Mesenchymal stem cell (in vitro differentiated cells and primary cell): ENCODE measurements around the gene KIF24. TPM values are rescaled to one million over a fixed set of nuclear protein-coding genes. Genes with fewer than 3 reads are reported as not detected.

ENCODE experiments used
- DNase-seq: peaks from one replicate; pipeline ENCODE4 v3.0.0-alpha.2; 2013
- H2AFZ ChIP-seq: one replicate; pipeline ENCODE4 v1.6.1; 2013; ENCODE audit warnings: low read depth, mild to moderate bottlenecking, control low read depth, inconsistent platforms, low read length, moderate library complexity
- H2AK5ac ChIP-seq: 2 replicates; pipeline ENCODE4 v1.6.1; 2013; ENCODE audit warnings: low read length, moderate library complexity, mild to moderate bottlenecking, inconsistent platforms; ENCODE audit not compliant: severe bottlenecking
- H2BK120ac ChIP-seq: one replicate; pipeline ENCODE4 v1.6.1; 2013; ENCODE audit warnings: low read depth, mild to moderate bottlenecking, inconsistent platforms, low read length, moderate library complexity
- H2BK12ac ChIP-seq, 2 experiments: one replicate each; pipeline ENCODE4 v1.6.1; 2013; ENCODE audit warnings: inconsistent platforms in 2 of 2, low read length in 2 of 2, mild to moderate bottlenecking in 2 of 2, moderate library complexity in 2 of 2, control low read depth in 1 of 2
- H2BK15ac ChIP-seq: one replicate; pipeline ENCODE4 v1.6.1; 2013; ENCODE audit warnings: mild to moderate bottlenecking, low read depth, inconsistent platforms; ENCODE audit not compliant: poor library complexity, severe bottlenecking
- H2BK5ac ChIP-seq: 2 replicates; pipeline ENCODE4 v1.6.1; 2013; ENCODE audit warnings: low read depth, mild to moderate bottlenecking, low read length, control low read depth, inconsistent platforms; ENCODE audit not compliant: poor library complexity, severe bottlenecking
- H3K14ac ChIP-seq, 2 experiments: one replicate each; pipeline ENCODE4 v1.6.1; 2013; ENCODE audit warnings: inconsistent platforms in 2 of 2, low read length in 2 of 2, control low read depth in 1 of 2, mild to moderate bottlenecking in 1 of 2, moderate library complexity in 1 of 2
- H3K18ac ChIP-seq, 2 experiments: one replicate each; pipeline ENCODE4 v1.6.1; 2013; ENCODE audit warnings: inconsistent platforms in 2 of 2, low read length in 2 of 2, control low read depth in 1 of 2, low read depth in 1 of 2, mild to moderate bottlenecking in 1 of 2
- H3K23ac ChIP-seq, 2 experiments: one replicate each; pipeline ENCODE4 v1.6.1; 2013; ENCODE audit warnings: inconsistent platforms in 2 of 2, low read length in 2 of 2, mild to moderate bottlenecking in 2 of 2, moderate library complexity in 2 of 2, control low read depth in 1 of 2
- H3K27ac ChIP-seq: 2 replicates; pipeline ENCODE4 v1.5.1; 2013; ENCODE audit warnings: mild to moderate bottlenecking, moderate library complexity, low read length, control low read depth, inconsistent platforms; ENCODE audit not compliant: poor library complexity, severe bottlenecking
- H3K27me3 ChIP-seq, 2 experiments: 2 replicates each; pipeline versions ENCODE4 v1.6.1 to v1.7.0; 2013; ENCODE audit warnings: low read length in 2 of 2, mild to moderate bottlenecking in 2 of 2, moderate library complexity in 2 of 2, control low read depth in 1 of 2, inconsistent platforms in 1 of 2; ENCODE audit not compliant: control insufficient read depth in 1 of 2, insufficient read depth in 1 of 2
- H3K36me3 ChIP-seq, 2 experiments: 2 replicates each; pipeline versions ENCODE4 v1.6.1 to v1.7.0; 2013; ENCODE audit warnings: low read length in 2 of 2, control low read depth in 1 of 2, inconsistent platforms in 1 of 2, low read depth in 1 of 2, mild to moderate bottlenecking in 1 of 2; ENCODE audit not compliant: insufficient read depth in 2 of 2, control insufficient read depth in 1 of 2
- H3K4ac ChIP-seq, 2 experiments: one replicate each; pipeline ENCODE4 v1.6.1; 2013; ENCODE audit warnings: inconsistent platforms in 2 of 2, low read length in 2 of 2, mild to moderate bottlenecking in 2 of 2, moderate library complexity in 2 of 2, control low read depth in 1 of 2, low read depth in 1 of 2
- H3K4me1 ChIP-seq: 2 replicates; pipeline ENCODE4 v1.6.1; 2013; ENCODE audit warnings: low read depth, low read length, control low read depth; ENCODE audit not compliant: control insufficient read depth, insufficient read depth
- H3K4me2 ChIP-seq: 2 replicates; pipeline ENCODE4 v1.6.1; 2013; ENCODE audit warnings: low read length, mild to moderate bottlenecking, inconsistent platforms; ENCODE audit not compliant: poor library complexity, severe bottlenecking
- H3K4me3 ChIP-seq, 2 experiments: 2 replicates each; pipeline versions ENCODE4 v1.5.1 to v1.7.0; 2013; ENCODE audit warnings: low read length in 2 of 2, mild to moderate bottlenecking in 2 of 2, control low read depth in 1 of 2, low read depth in 1 of 2; ENCODE audit not compliant: insufficient read depth in 1 of 2
- H3K79me1 ChIP-seq: replicated peaks from 2 replicates; pipeline ENCODE4 v1.6.1; 2013; ENCODE audit warnings: mild to moderate bottlenecking, control low read depth, low read length, inconsistent platforms; ENCODE audit not compliant: poor library complexity, severe bottlenecking
- H3K9ac ChIP-seq: 2 replicates; pipeline ENCODE4 v1.7.0; 2013; ENCODE audit warnings: mild to moderate bottlenecking, low read length, moderate library complexity
- H3K9me3 ChIP-seq: 2 replicates; pipeline ENCODE4 v1.7.0; 2013; ENCODE audit warnings: mild to moderate bottlenecking, low read length; ENCODE audit not compliant: control insufficient read depth
- H4K8ac ChIP-seq: one replicate; pipeline ENCODE4 v1.6.1; 2013; ENCODE audit warnings: inconsistent platforms, mild to moderate bottlenecking, low read length, moderate library complexity
- H4K91ac ChIP-seq: one replicate; pipeline ENCODE4 v1.6.1; 2013; ENCODE audit warnings: mild to moderate bottlenecking, low read length, inconsistent platforms
- WGBS: methylation state at CpG from one replicate; pipeline ENCODE4 v1.1.7; 2013; ENCODE audit warnings: mixed read lengths; 5-methylcytosine and 5-hydroxymethylcytosine counted together
- polyA plus RNA-seq, 2 experiments: library from polyadenylated mRNA; stranded (reverse); fragments of 200-250 nt; gene quantifications; one replicate each; pipeline ENCODE4 v1.2.3, GENCODE V29; 2013

The KIF24 gene
- 0.43 TPM for polyA plus RNA-seq (2013, experiment 1 of 2)
- polyA plus RNA-seq (2013, experiment 2 of 2), result 0.45 TPM

- Histone ChIP-seq H2AK5ac (no peak within 1 kb of the TSS), H3K27ac (peak within 1 kb of the TSS; percentile 85), H4K91ac (peak within 1 kb of the TSS; percentile 5), H3K79me1 (peaks cover 18% of the 10 kb centered on the region), H2BK5ac (no peak within 1 kb of the TSS), H2AFZ (peak within 1 kb of the TSS; percentile 59), H3K14ac (peak within 1 kb of the TSS in 1 of 2 experiments; percentile 94), H3K27me3 (no peaks in the 10 kb centered on the region), H3K23ac (no peak within 1 kb of the TSS), H4K8ac (peak within 1 kb of the TSS; percentile 77), H3K36me3 (no peaks in the 10 kb centered on the region), H3K4me2 (peak within 1 kb of the TSS; percentile 73), H3K4me3 (peak within 1 kb of the TSS; percentile 87 to 96), H2BK120ac (no peak within 1 kb of the TSS), H3K9me3 (no peaks in the 10 kb centered on the region), H3K18ac (peak within 1 kb of the TSS; percentile 73 to 96), H3K4ac (peak within 1 kb of the TSS in 1 of 2 experiments; percentile 94), H3K9ac (peak within 1 kb of the TSS; percentile 99), H2BK15ac (no peak within 1 kb of the TSS), H3K4me1 (no peaks in the 10 kb centered on the region), H2BK12ac (no peak within 1 kb of the TSS)
- DNase-seq, result peak; percentile 100
- WGBS, result under 1% methylated on average over 63 of the region's 64 CpGs
These were observed at the start of gene KIF24, which contains the start of gene NUDT2 for GRCh38 chr9:34328987-34329832. KIF24 (minus strand) TSS chr9:34329268; CDS start chr9:34311346, 17,922 bp downstream. NUDT2 (plus strand) TSS chr9:34329569; CDS start chr9:34339040, 9,471 bp downstream.

GRCh38 chr9:34378376-34379060 is 49.5 kb upstream of the KIF24 start:
- Histone ChIP-seq H2BK15ac (no peak overlapping the region), H2BK12ac (no peak overlapping the region), H3K4me3 (no peak overlapping the region), H2BK5ac (no peak overlapping the region), H3K79me1 (no peaks in the 10 kb centered on the region), H3K18ac (no peak overlapping the region), H3K27me3 (peaks cover 20 to 22% of the 10 kb centered on the region in 2 experiments), H3K4me2 (no peak overlapping the region), H3K36me3 (no peaks in the 10 kb centered on the region), H4K91ac (no peak overlapping the region), H3K4ac (no peak overlapping the region), H2AK5ac (no peak overlapping the region), H3K9me3 (no peaks in the 10 kb centered on the region), H3K9ac (no peak overlapping the region), H3K23ac (no peak overlapping the region), H3K27ac (no peak overlapping the region), H2BK120ac (no peak overlapping the region), H3K4me1 (peaks cover 32% of the 10 kb centered on the region), H3K14ac (no peak overlapping the region), H2AFZ (no peak overlapping the region), H4K8ac (no peak overlapping the region)
- no peak for DNase-seq
- WGBS, result 93% methylated on average over 3 of the region's 3 CpGs

DNA sequence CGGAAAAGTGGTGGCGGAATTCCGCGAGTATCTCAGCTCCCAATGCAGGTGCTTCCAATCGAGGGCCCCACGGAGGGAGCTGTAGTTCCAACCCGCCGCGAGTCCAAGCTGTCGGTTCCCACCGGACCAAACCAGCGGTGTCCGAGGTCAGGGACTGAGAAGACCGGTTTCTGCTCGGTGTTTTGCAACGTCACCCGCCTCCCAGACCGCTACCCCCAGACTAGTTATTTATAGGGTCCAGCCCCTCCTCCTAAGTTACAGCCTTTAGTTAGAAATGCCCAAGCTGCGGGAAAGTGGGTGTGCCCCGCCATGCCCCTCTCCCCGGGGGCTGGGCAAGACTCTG is 48.3 kb upstream of the KIF24 start:
- Histone ChIP-seq H3K4me1 (peaks cover 32% of the 10 kb centered on the region), H3K14ac (peak overlapping the region in 1 of 2 experiments; percentile 29), H2AFZ (no peak overlapping the region), H3K9ac (peak overlapping the region; percentile 83), H4K91ac (no peak overlapping the region), H3K9me3 (no peaks in the 10 kb centered on the region), H3K4me2 (peak overlapping the region; percentile 98), H2BK12ac (no peak overlapping the region), H3K23ac (no peak overlapping the region), H3K4ac (no peak overlapping the region), H2BK15ac (no peak overlapping the region), H3K27me3 (peaks cover 14 to 22% of the 10 kb centered on the region in 2 experiments), H3K4me3 (peak overlapping the region; percentile 60 to 86), H2AK5ac (no peak overlapping the region), H3K79me1 (no peaks in the 10 kb centered on the region), H2BK120ac (no peak overlapping the region), H2BK5ac (no peak overlapping the region), H3K36me3 (peaks cover 0 to 3% of the 10 kb centered on the region in 2 experiments), H3K18ac (no peak overlapping the region), H3K27ac (no peak overlapping the region), H4K8ac (no peak overlapping the region)
- peak; percentile 34 for DNase-seq
- 20% methylated on average over 18 of the region's 21 CpGs for WGBS
